Glutamatergic neuron (in vitro differentiated cells): Measurements from ENCODE around the gene CATSPERE. TPM values are rescaled to one million over a fixed set of nuclear protein-coding genes. Genes with fewer than 3 reads are reported as not detected.

ENCODE experiments used
- total RNA-seq: library from RNA; stranded (reverse); fragmentation: NEBNext Ultra II Directional; extraction: Animal tissue kit (Norgen Biotek cat#: 25700); gene quantifications from one replicate; pipeline ENCODE4 v1.2.1, GENCODE V29; 2021; ENCODE audit not compliant: unreplicated experiment

CATSPERE gene
- total RNA-seq, 1 donor from 2014 or later = 0.59 TPM

Other genes starting within 250 kb of the CATSPERE start
- gene ADSS2, start 9.4 kb upstream of the CATSPERE start, total RNA-seq = 31.9 TPM
- gene DESI2, start 191.9 kb downstream of the CATSPERE start, total RNA-seq = 25.9 TPM